PC-9 (cell line): ENCODE measurements around the gene NEIL1.

Experiments used
- CTCF ChIP-seq: fragments of 200-600 bp; sonication (generic); conservative IDR thresholded peaks from 2 replicates; pipeline ENCODE4 v1.6.1; 2017; ENCODE audit warnings: mixed run types, antibody characterized with exemption, mild to moderate bottlenecking, moderate library complexity
- EZH2 ChIP-seq: fragments of 200-600 bp; sonication (generic); IDR thresholded peaks from 2 replicates; pipeline ENCODE4 v1.8.0; 2017; ENCODE audit warnings: antibody characterized with exemption, low read depth

- TF ChIP-seq CTCF = no peak
- TF ChIP-seq EZH2 = no peak
Observed at GRCh38 chr15:75371486-75371885, 24.6 kb downstream of the NEIL1 start.
